Spleen (tissue), 7 donors: ENCODE data around the gene AHNAK.

Experiments used
- POLR2AphosphoS5 ChIP-seq, 3 donors: sonication (generic); formaldehyde crosslinking; IDR thresholded peaks; one replicate each; pipeline ENCODE4 v1.5.1; 2017; ENCODE audit warnings: antibody characterized with exemption in 3 of 3
- TF ChIP-seq, protein P1 (sequence below), 11 experiments: fragments of 200-600 bp in 7 of 11; fragments of 450-650 bp in 4 of 11; sonication (generic) in 4 of 11; IDR thresholded peaks in 8 of 11; conservative IDR thresholded peaks in 3 of 11; 1 replicate in 7 of 11; 2 replicates in 4 of 11; pipeline versions ENCODE4 v1.4.0 to v1.8.0; 2016 to 2021; ENCODE audit warnings: antibody characterized with exemption in 11 of 11, inconsistent platforms in 4 of 11, mild to moderate bottlenecking in 1 of 11
- donor health status: DM: no; HTN: no; CAD: no; lungs with moderate emphysema.
- donor health status: DM: no; HTN: no; CAD: no.
- donor health status: DM: no; HTN: no; CAD: no.

GRCh38 chr11:62452261-62452660, 94.3 kb downstream of the AHNAK start:
- TF ChIP-seq, protein P1, sequence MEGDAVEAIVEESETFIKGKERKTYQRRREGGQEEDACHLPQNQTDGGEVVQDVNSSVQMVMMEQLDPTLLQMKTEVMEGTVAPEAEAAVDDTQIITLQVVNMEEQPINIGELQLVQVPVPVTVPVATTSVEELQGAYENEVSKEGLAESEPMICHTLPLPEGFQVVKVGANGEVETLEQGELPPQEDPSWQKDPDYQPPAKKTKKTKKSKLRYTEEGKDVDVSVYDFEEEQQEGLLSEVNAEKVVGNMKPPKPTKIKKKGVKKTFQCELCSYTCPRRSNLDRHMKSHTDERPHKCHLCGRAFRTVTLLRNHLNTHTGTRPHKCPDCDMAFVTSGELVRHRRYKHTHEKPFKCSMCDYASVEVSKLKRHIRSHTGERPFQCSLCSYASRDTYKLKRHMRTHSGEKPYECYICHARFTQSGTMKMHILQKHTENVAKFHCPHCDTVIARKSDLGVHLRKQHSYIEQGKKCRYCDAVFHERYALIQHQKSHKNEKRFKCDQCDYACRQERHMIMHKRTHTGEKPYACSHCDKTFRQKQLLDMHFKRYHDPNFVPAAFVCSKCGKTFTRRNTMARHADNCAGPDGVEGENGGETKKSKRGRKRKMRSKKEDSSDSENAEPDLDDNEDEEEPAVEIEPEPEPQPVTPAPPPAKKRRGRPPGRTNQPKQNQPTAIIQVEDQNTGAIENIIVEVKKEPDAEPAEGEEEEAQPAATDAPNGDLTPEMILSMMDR (IDR thresholded peaks at IDR 0.05 in 8 of 11, conservative IDR thresholded peaks at IDR 0.05 in 3 of 11): no peak
- no peak for TF ChIP-seq POLR2AphosphoS5 (IDR thresholded peaks at IDR 0.05)
